ENCODE results near the gene TBC1D19.
A peak's percentile ranks its signal among the peaks of the same experiment; 100 is the strongest.
"Not testable (repeated sequence)": the region's sequence is repeated elsewhere in the genome, so short reads cannot be mapped to it uniquely, and the experiment has no call there.

Gene TBC1D19

GRCh38 chr4:26685250-26685649 is 101.4 kb downstream of the TBC1D19 start:
- DNase-seq (ENCODE audit: low read depth) = no peak

GRCh38 chr4:26687728-26688127 is 103.8 kb downstream of the TBC1D19 start:
- DNase-seq (ENCODE audit: low read depth) = peak; percentile 95

GRCh38 chr4:26690506-26690905 is 106.6 kb downstream of the TBC1D19 start:
- DNase-seq (ENCODE audit: low read depth) = no peak

- peak; percentile 89 for DNase-seq (ENCODE audit: low read depth)
Measured at GRCh38 chr4:26692014-26692726, 108.3 kb downstream of the TBC1D19 start.

- not testable (repeated sequence) for DNase-seq (ENCODE audit: low read depth)
Measured at GRCh38 chr4:26694131-26694530, 110.2 kb downstream of the TBC1D19 start.

GRCh38 chr4:26700110-26700509 is 116.2 kb downstream of the TBC1D19 start:
- DNase-seq (ENCODE audit: low read depth) = no peak

- no peak for DNase-seq (ENCODE audit: low read depth)
Measured at GRCh38 chr4:26701095-26701494, 117.2 kb downstream of the TBC1D19 start.

- DNase-seq (ENCODE audit: low read depth) = peak; percentile 36
Measured at GRCh38 chr4:26701786-26702227, 117.9 kb downstream of the TBC1D19 start.

- DNase-seq (ENCODE audit: low read depth) = no peak
Measured at GRCh38 chr4:26707342-26707741, 123.5 kb downstream of the TBC1D19 start.

- DNase-seq (ENCODE audit: low read depth) = no peak
Measured at GRCh38 chr4:26709246-26709645, 125.4 kb downstream of the TBC1D19 start.

GRCh38 chr4:26713563-26714151 is 129.8 kb downstream of the TBC1D19 start:
- DNase-seq (ENCODE audit: low read depth) = no peak

- no peak for DNase-seq (ENCODE audit: low read depth)
Measured at GRCh38 chr4:26715636-26716242, 131.9 kb downstream of the TBC1D19 start.

GRCh38 chr4:26717332-26717731 is 133.4 kb downstream of the TBC1D19 start:
- peak; percentile 86 for DNase-seq (ENCODE audit: low read depth)

- DNase-seq (ENCODE audit: low read depth) = peak; percentile 51
Measured at GRCh38 chr4:26719954-26720552, 136.2 kb downstream of the TBC1D19 start.

GRCh38 chr4:26721685-26722084 is 137.8 kb downstream of the TBC1D19 start:
- DNase-seq (ENCODE audit: low read depth) = no peak

GRCh38 chr4:26723216-26723615 is 139.3 kb downstream of the TBC1D19 start:
- no peak for DNase-seq (ENCODE audit: low read depth)

- no peak for DNase-seq (ENCODE audit: low read depth)
Measured at GRCh38 chr4:26724534-26724933, 140.7 kb downstream of the TBC1D19 start.

GRCh38 chr4:26726655-26727387 is 142.9 kb downstream of the TBC1D19 start:
- no peak for DNase-seq (ENCODE audit: low read depth)

- peak; percentile 4 for DNase-seq (ENCODE audit: low read depth)
Measured at GRCh38 chr4:26727844-26728243, 144.0 kb downstream of the TBC1D19 start.

GRCh38 chr4:26729027-26729426 is 145.1 kb downstream of the TBC1D19 start:
- DNase-seq (ENCODE audit: low read depth) = no peak

- DNase-seq (ENCODE audit: low read depth) = no peak
Measured at GRCh38 chr4:26729547-26729946, 145.7 kb downstream of the TBC1D19 start.

GRCh38 chr4:26731351-26732035 is 147.6 kb downstream of the TBC1D19 start:
- DNase-seq (ENCODE audit: low read depth) = peak; percentile 20

Data from EH (cell line).